Natural killer cell (primary cell): Measurements from ENCODE around the gene FFAR3. TPM values are rescaled to one million over a fixed set of nuclear protein-coding genes. Genes with fewer than 3 reads are reported as not detected.

Experiments
- ATAC-seq, 3 donors: fragments of 150-1000 bp in 2 of 3; fragments of 200-7000 bp in 1 of 3; cut with Tn5 transposase; 1 replicate in 1 of 3; 2 replicates in 2 of 3; pipeline ENCODE4 v1.10.0; 2021; ENCODE audit warnings: mild to moderate bottlenecking in 2 of 3, moderate library complexity in 2 of 3
- DNase-seq, 2 donors: peaks; one replicate each; pipeline versions ENCODE4 v3.0.0 to v3.0.0-alpha.2; 2013 to 2021; ENCODE audit warnings: mixed read lengths in 1 of 2
- H3K27ac ChIP-seq: one replicate; pipeline ENCODE4 v1.5.1; 2013; ENCODE audit warnings: mild to moderate bottlenecking, low read length
- H3K27me3 ChIP-seq: one replicate; pipeline ENCODE4 v1.6.1; 2013; ENCODE audit warnings: low read length; ENCODE audit not compliant: control insufficient read depth, insufficient read depth
- H3K36me3 ChIP-seq: one replicate; pipeline ENCODE4 v1.6.1; 2013; ENCODE audit warnings: low read length; ENCODE audit not compliant: control insufficient read depth, insufficient read depth
- H3K4me1 ChIP-seq: one replicate; pipeline ENCODE4 v1.6.1; 2013; ENCODE audit warnings: low read length; ENCODE audit not compliant: control insufficient read depth, insufficient read depth
- H3K4me3 ChIP-seq: one replicate; pipeline ENCODE4 v1.5.1; 2013; ENCODE audit warnings: low read length
- H3K9me3 ChIP-seq: one replicate; pipeline ENCODE4 v1.6.1; 2013; ENCODE audit warnings: low read length; ENCODE audit not compliant: control insufficient read depth, insufficient read depth
- H3K27ac Mint-ChIP-seq, 2 donors: one replicate each; pipeline ENCODE4 v1.8.0; 2022; ENCODE audit warnings: mild to moderate bottlenecking in 2 of 2, mixed read lengths in 2 of 2, moderate library complexity in 1 of 2
- H3K27me3 Mint-ChIP-seq, 2 donors: one replicate each; pipeline ENCODE4 v1.8.0; 2022; ENCODE audit warnings: low read depth in 2 of 2, mixed read lengths in 2 of 2
- H3K36me3 Mint-ChIP-seq: one replicate; pipeline ENCODE4 v1.8.0; 2022; ENCODE audit warnings: mixed read lengths
- H3K4me1 Mint-ChIP-seq, 2 donors: one replicate each; pipeline ENCODE4 v1.8.0; 2022; ENCODE audit warnings: mixed read lengths in 2 of 2
- H3K4me3 Mint-ChIP-seq: one replicate; pipeline ENCODE4 v1.8.0; 2022; ENCODE audit warnings: mild to moderate bottlenecking, moderate library complexity, mixed read lengths
- H3K9me3 Mint-ChIP-seq, 2 donors: one replicate each; pipeline ENCODE4 v1.8.0; 2022; ENCODE audit warnings: mixed read lengths in 2 of 2
- CTCF ChIP-seq: fragments of 200-600 bp; IDR thresholded peaks from one replicate; pipeline ENCODE4 v1.8.0; 2022; ENCODE audit warnings: antibody characterized with exemption
- WGBS: methylation state at CpG from one replicate; pipeline ENCODE4 v1.1.7; 2013; ENCODE audit warnings: missing lambda C conversion rate; ENCODE audit not compliant: insufficient coverage; 5-methylcytosine and 5-hydroxymethylcytosine counted together
- intact Hi-C: fragments of 100-400 bp; cut with micrococcal nuclease; formaldehyde crosslinking; loops from one replicate; pipeline ENCODE4 v1.14.2; 2022
- total RNA-seq, 4 donors: library from RNA; stranded (reverse); fragments of 120-200 nt in 1 of 4; gene quantifications; one replicate each; pipeline versions ENCODE4 v1.2.3 to v1.2.4, GENCODE V29; 2013 to 2022

FFAR3 gene
- total RNA-seq, 3 donors from 2014 or later (not counting 1 experiment from before 2014, with no cell fraction given): 0.92 to 2.7 TPM; not detected in 1

- DNase-seq (peak in 1 of 2 donors; percentile 57), ATAC-seq (no peak)
- Mint-ChIP-seq H3K36me3 (no peaks in the 10 kb centered on the region), H3K27ac (no peak overlapping the region), H3K9me3 (no peaks in the 10 kb centered on the region), H3K4me3 (no peak overlapping the region), H3K27me3 (peaks cover 15 to 21% of the 10 kb centered on the region in 2 donors), H3K4me1 (no peaks in the 10 kb centered on the region)
- 22% methylated on average over 12 of the region's 12 CpGs for WGBS
- no peak for TF ChIP-seq CTCF
- peaks cover 12% of the 10 kb centered on the region for H3K4me1 ChIP-seq
- H3K4me3 ChIP-seq: peak overlapping the region; percentile 11
- no peaks in the 10 kb centered on the region for H3K9me3 ChIP-seq
- H3K36me3 ChIP-seq: no peaks in the 10 kb centered on the region
- intact Hi-C loops: no loop called here
- H3K27me3 ChIP-seq: no peaks in the 10 kb centered on the region
- no peak overlapping the region for H3K27ac ChIP-seq
Measured at GRCh38 chr19:35332817-35333216, 25.4 kb upstream of the FFAR3 start.

GRCh38 chr19:35334144-35334753 is 24.0 kb upstream of the FFAR3 start:
- no peaks in the 10 kb centered on the region for H3K36me3 ChIP-seq
- no peak overlapping the region for H3K27ac Mint-ChIP-seq
- no peak for TF ChIP-seq CTCF
- no peak overlapping the region for H3K4me3 ChIP-seq
- no peaks in the 10 kb centered on the region for H3K27me3 ChIP-seq
- no peaks in the 10 kb centered on the region for H3K36me3 Mint-ChIP-seq
- H3K27ac ChIP-seq: no peak overlapping the region
- DNase-seq: no peak
- no peaks in the 10 kb centered on the region for H3K9me3 Mint-ChIP-seq
- peaks cover 12% of the 10 kb centered on the region for H3K4me1 ChIP-seq
- no peak for ATAC-seq
- WGBS: 84% methylated on average over 9 of the region's 10 CpGs
- H3K27me3 Mint-ChIP-seq: peaks cover 15 to 16% of the 10 kb centered on the region in 2 donors
- intact Hi-C loops: no loop called here
- H3K4me3 Mint-ChIP-seq: no peak overlapping the region
- H3K4me1 Mint-ChIP-seq: no peaks in the 10 kb centered on the region
- H3K9me3 ChIP-seq: no peaks in the 10 kb centered on the region

- no peak overlapping the region for H3K27ac Mint-ChIP-seq
- H3K4me1 ChIP-seq: peaks cover 12% of the 10 kb centered on the region
Measured at GRCh38 chr19:35336166-35336955, 21.9 kb upstream of the FFAR3 start.

More at GRCh38 chr19:35336166-35336955, 21.9 kb upstream of the FFAR3 start:
- TF ChIP-seq CTCF: no peak
- WGBS: 92% methylated on average over 19 of the region's 21 CpGs
- no peak overlapping the region for H3K4me3 Mint-ChIP-seq
- Histone ChIP-seq H3K27me3 (no peaks in the 10 kb centered on the region), H3K27ac (no peak overlapping the region), H3K4me3 (no peak overlapping the region), H3K36me3 (no peaks in the 10 kb centered on the region), H3K9me3 (no peaks in the 10 kb centered on the region)
- H3K9me3 Mint-ChIP-seq: no peaks in the 10 kb centered on the region
- ATAC-seq: no peak
- no peak for DNase-seq
- H3K36me3 Mint-ChIP-seq: no peaks in the 10 kb centered on the region
- H3K27me3 Mint-ChIP-seq: peaks cover 2 to 8% of the 10 kb centered on the region in 2 donors
- intact Hi-C loops: no loop called here
- H3K4me1 Mint-ChIP-seq: no peaks in the 10 kb centered on the region
